ENCODE measurements around the gene KLHL30. TPM values are rescaled to one million over a fixed set of nuclear protein-coding genes. Genes with fewer than 3 reads are reported as not detected.

Gene KLHL30
- total RNA-seq, 1 experiment from 2014 or later: 0.64 TPM

DNA sequence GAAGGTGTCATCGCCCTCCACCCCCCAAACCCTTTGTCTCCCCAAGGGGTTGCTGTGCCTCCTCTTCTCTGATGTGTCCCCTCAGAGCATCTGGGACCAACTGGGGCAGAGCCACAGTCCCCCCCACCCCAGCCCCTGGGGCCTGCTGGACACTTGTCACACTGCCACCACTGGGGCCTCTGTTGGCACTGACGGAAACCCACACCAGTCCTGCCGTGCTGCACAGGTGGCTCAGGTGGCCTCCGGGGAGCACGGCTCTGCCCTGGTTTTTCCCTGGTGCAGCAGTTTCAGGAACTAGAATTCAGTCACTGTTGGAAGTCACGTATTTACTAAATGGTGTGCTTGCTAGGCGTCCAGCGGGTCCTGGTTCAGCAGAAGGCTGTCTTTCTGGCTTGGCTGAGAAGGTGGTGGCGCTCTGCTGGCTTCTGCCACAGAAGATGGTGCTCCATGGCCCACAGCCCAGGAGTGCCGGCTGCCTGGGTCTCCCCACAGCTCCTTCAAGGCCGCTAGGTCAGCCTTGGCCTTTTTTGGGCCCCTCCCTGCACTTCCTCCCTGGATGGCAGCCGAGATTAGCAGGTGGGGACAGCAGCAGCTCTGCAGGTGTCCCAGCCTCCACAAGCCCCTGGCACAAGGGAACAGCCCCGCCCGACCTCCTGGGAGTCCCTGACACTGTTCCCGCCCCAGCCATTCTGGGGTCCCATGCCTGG is 18.6 kb upstream of the KLHL30 start:
- Mint-ChIP-seq H3K9me3 (ENCODE audit: low read depth, unreplicated experiment) (no peaks in the 10 kb centered on the region), H3K36me3 (ENCODE audit: insufficient read depth, unreplicated experiment) (no peaks in the 10 kb centered on the region), H3K4me3 (ENCODE audit: low read depth, unreplicated experiment) (no peak overlapping the region), H3K27ac (ENCODE audit: unreplicated experiment) (no peak overlapping the region), H3K4me1 (ENCODE audit: low read depth, unreplicated experiment) (no peaks in the 10 kb centered on the region), H3K27me3 (ENCODE audit: unreplicated experiment) (peaks cover 50% of the 10 kb centered on the region)
- intact Hi-C loops (cut with micrococcal nuclease; ENCODE audit: unreplicated experiment): no loop called here
- no peak for DNase-seq
- TF ChIP-seq CTCF (IDR thresholded peaks at IDR 0.05; ENCODE audit: unreplicated experiment): no peak
- CTCF ChIA-PET: no interaction called here
- no TSS peak for BruUV-seq (replicated peaks)

DNA sequence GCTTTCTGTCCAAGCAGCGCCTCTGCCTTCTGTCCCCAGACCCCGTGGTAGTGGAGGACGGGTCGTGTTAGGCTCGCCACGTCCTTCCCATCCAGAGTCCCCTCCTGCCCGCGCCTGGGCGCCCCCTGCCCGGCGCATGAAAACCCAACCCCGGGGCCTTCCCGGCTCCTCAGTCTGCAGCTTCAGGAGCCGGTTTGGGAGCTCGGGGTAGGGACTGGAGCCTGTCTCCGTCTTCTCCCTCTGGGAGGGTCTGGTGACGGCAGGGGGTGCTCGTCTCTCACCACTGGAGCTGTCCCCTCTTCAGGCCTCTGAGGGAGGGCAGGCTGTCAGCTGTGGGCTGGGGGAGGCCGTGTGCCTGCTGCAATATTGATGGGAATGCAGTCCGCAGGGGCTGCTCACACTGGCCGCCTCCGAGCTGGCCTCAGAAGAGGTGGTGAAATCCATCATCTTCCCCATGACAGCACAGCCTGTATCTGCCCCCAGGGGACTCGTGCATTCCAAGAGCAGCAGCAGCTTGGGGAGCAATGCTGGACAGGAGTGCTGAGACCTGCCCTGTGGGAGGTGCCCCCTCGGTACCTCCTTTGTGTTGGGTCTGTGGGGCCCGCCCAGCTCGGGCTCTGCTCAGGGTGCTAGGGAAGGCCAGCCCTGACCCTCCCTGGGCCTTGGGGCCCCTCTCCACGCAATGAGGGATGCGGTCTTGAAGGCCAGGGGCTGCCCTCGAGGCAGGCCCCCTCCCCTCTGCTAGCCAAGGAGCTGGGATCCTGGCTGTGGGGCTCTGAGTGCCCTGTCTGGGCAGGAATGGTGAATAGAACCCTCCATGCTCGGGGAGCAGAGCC is 17.8 kb upstream of the KLHL30 start:
- no peak for DNase-seq

DNA sequence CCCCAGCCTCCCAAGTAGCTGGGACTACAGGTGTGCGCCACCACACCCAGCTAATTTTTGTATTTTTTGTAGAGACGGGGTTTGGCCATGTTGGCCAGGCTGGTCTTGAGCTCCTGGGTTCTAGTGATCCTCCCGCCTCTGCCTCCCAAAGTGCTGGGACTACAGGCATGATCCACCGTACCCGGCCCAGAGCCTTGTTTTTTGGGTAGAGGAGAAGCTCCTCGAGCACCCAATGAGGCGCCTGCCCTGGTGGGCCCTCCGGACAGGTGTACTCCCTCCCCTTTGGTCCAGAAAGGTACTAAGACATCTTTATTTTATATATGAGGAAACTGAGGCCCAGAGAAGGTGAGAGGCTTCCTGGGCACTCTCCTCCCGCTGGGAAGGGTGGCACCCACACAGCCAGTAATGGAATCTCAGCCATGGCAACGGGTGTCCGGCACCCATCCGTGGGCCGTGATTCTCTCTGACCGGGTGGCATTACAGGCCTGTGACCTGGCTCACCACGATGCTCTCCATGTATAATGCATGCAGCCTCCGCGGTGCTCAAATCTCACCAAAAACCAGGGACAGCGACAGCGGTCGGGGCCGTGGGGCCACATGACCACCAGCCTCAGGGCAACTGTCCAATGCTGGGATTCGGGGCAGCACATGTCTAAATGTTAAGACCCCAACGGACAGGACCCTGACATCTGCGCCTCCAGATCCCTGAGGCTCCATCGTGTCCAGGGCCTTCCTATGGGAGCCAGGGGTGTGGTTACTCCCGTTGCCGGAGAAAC is 16.8 kb upstream of the KLHL30 start:
- CTCF ChIA-PET: no interaction called here
- H3K4me3 Mint-ChIP-seq (ENCODE audit: low read depth, unreplicated experiment): no peak overlapping the region
- BruUV-seq (replicated peaks): no TSS peak
- H3K27ac Mint-ChIP-seq (ENCODE audit: unreplicated experiment): no peak overlapping the region
- TF ChIP-seq CTCF (IDR thresholded peaks at IDR 0.05; ENCODE audit: unreplicated experiment): no peak
- no peak for DNase-seq
- intact Hi-C loops (cut with micrococcal nuclease; ENCODE audit: unreplicated experiment): no loop called here
- H3K9me3 Mint-ChIP-seq (ENCODE audit: low read depth, unreplicated experiment): no peaks in the 10 kb centered on the region
- H3K4me1 Mint-ChIP-seq (ENCODE audit: low read depth, unreplicated experiment): no peaks in the 10 kb centered on the region
- no peaks in the 10 kb centered on the region for H3K36me3 Mint-ChIP-seq (ENCODE audit: insufficient read depth, unreplicated experiment)
- peaks cover 36% of the 10 kb centered on the region for H3K27me3 Mint-ChIP-seq (ENCODE audit: unreplicated experiment)

More for the DNA sequence above, 17.8 kb upstream of the KLHL30 start:
- Mint-ChIP-seq H3K4me1 (ENCODE audit: low read depth, unreplicated experiment) (no peaks in the 10 kb centered on the region), H3K27ac (ENCODE audit: unreplicated experiment) (no peak overlapping the region), H3K27me3 (ENCODE audit: unreplicated experiment) (peaks cover 46% of the 10 kb centered on the region), H3K9me3 (ENCODE audit: low read depth, unreplicated experiment) (no peaks in the 10 kb centered on the region), H3K4me3 (ENCODE audit: low read depth, unreplicated experiment) (no peak overlapping the region), H3K36me3 (ENCODE audit: insufficient read depth, unreplicated experiment) (no peaks in the 10 kb centered on the region)
- BruUV-seq (replicated peaks): no TSS peak
- TF ChIP-seq CTCF (IDR thresholded peaks at IDR 0.05; ENCODE audit: unreplicated experiment): no peak
- CTCF ChIA-PET: no interaction called here
- intact Hi-C loops (cut with micrococcal nuclease; ENCODE audit: unreplicated experiment): no loop called here

GRCh38 chr2:238122287-238123217 is 15.9 kb upstream of the KLHL30 start:
- DNase-seq: no peak
- H3K27ac Mint-ChIP-seq (ENCODE audit: unreplicated experiment): no peak overlapping the region
- BruUV-seq (replicated peaks): no TSS peak
- H3K4me1 Mint-ChIP-seq (ENCODE audit: low read depth, unreplicated experiment): no peaks in the 10 kb centered on the region
- no peaks in the 10 kb centered on the region for H3K9me3 Mint-ChIP-seq (ENCODE audit: low read depth, unreplicated experiment)
- intact Hi-C loops (cut with micrococcal nuclease; ENCODE audit: unreplicated experiment): no loop called here
- H3K27me3 Mint-ChIP-seq (ENCODE audit: unreplicated experiment): peaks cover 27% of the 10 kb centered on the region
- CTCF ChIA-PET: no interaction called here
- TF ChIP-seq CTCF (IDR thresholded peaks at IDR 0.05; ENCODE audit: unreplicated experiment): no peak
- H3K4me3 Mint-ChIP-seq (ENCODE audit: low read depth, unreplicated experiment): no peak overlapping the region
- no peaks in the 10 kb centered on the region for H3K36me3 Mint-ChIP-seq (ENCODE audit: insufficient read depth, unreplicated experiment)
